Measurements from ENCODE around the gene EPB41L2.

DNA sequence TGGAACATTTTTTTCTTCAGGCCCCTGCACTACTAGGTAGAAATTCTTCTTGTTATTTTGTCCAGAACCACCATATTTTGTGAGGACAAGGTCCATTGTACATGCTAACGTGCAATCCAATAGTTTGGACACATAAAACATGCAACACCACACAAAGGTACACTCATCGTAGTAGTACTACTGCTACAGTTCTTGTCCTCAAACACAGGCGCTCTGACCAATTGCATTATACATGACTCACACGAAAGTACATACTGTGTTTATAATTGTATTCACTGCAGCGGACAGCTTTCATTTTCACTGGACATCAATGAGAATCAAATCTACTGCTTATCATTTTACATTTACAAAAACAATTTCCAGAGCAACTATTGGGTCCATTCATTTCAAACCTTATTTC lies 251.1 kb downstream of the EPB41L2 start:
- TF ChIP-seq, protein P1, sequence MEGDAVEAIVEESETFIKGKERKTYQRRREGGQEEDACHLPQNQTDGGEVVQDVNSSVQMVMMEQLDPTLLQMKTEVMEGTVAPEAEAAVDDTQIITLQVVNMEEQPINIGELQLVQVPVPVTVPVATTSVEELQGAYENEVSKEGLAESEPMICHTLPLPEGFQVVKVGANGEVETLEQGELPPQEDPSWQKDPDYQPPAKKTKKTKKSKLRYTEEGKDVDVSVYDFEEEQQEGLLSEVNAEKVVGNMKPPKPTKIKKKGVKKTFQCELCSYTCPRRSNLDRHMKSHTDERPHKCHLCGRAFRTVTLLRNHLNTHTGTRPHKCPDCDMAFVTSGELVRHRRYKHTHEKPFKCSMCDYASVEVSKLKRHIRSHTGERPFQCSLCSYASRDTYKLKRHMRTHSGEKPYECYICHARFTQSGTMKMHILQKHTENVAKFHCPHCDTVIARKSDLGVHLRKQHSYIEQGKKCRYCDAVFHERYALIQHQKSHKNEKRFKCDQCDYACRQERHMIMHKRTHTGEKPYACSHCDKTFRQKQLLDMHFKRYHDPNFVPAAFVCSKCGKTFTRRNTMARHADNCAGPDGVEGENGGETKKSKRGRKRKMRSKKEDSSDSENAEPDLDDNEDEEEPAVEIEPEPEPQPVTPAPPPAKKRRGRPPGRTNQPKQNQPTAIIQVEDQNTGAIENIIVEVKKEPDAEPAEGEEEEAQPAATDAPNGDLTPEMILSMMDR (IDR thresholded peaks at IDR 0.05): no peak
- no peak for TF ChIP-seq POLR2A (IDR thresholded peaks at IDR 0.05)

Data from Peyer's patch (tissue), 4 donors.